AG09309 (cell line): ENCODE results near the gene SLC2A5.

Source experiments
- DNase-seq: peaks from one replicate; pipeline ENCODE4 v3.0.0-alpha.2; 2010; ENCODE audit warnings: low read depth
- H3K4me3 ChIP-seq: 2 replicates; pipeline ENCODE4 v1.5.1; 2011; ENCODE audit warnings: mild to moderate bottlenecking, low read depth, low read length, moderate library complexity; ENCODE audit not compliant: control insufficient read depth
- TF ChIP-seq, protein P1 (sequence below): IDR thresholded peaks from 2 replicates; pipeline ENCODE4 v1.5.1; 2011; ENCODE audit warnings: mild to moderate bottlenecking, low read depth, low read length, inconsistent platforms; ENCODE audit not compliant: insufficient read depth, control insufficient read depth; ENCODE audit errors: missing control alignments

The SLC2A5 gene

DNA sequence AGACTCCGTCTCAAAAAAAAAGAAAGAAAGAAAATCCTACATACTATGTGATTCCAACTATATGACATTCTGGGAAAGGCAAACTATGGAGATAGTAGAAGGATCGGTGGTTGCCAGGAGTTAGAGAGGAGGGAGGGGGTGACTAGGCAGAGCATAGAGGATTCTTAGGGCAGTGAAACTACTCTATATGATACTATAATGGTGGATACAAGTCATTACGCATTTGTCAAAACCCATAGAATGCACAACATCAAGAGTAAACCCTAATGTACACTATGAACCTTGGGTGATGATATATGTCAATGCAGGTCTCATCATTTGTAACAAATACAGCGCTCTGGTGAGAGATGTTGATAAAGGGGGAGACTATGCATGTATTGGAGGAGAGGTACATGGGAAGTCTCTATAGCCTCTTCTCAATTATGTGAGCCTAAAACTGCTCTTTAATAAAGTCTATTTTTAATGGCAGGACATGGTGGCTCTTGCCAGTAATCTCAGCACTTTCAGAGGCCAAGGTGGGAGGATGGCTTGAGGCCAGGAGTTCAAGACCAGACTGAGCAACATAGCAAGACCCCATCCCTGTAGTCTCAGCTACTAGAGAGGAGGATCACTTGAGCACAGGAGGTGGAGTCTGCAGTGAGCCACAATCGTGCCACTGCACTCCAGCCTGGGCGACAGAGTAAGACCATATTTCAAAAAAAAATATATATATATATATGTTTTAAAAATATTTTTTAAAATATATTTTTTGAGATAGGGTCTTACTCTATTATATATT is 17.0 kb downstream of the SLC2A5 start:
- TF ChIP-seq, protein P1, sequence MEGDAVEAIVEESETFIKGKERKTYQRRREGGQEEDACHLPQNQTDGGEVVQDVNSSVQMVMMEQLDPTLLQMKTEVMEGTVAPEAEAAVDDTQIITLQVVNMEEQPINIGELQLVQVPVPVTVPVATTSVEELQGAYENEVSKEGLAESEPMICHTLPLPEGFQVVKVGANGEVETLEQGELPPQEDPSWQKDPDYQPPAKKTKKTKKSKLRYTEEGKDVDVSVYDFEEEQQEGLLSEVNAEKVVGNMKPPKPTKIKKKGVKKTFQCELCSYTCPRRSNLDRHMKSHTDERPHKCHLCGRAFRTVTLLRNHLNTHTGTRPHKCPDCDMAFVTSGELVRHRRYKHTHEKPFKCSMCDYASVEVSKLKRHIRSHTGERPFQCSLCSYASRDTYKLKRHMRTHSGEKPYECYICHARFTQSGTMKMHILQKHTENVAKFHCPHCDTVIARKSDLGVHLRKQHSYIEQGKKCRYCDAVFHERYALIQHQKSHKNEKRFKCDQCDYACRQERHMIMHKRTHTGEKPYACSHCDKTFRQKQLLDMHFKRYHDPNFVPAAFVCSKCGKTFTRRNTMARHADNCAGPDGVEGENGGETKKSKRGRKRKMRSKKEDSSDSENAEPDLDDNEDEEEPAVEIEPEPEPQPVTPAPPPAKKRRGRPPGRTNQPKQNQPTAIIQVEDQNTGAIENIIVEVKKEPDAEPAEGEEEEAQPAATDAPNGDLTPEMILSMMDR = no peak
- no peak for DNase-seq
- H3K4me3 ChIP-seq = no peak overlapping the region

DNA sequence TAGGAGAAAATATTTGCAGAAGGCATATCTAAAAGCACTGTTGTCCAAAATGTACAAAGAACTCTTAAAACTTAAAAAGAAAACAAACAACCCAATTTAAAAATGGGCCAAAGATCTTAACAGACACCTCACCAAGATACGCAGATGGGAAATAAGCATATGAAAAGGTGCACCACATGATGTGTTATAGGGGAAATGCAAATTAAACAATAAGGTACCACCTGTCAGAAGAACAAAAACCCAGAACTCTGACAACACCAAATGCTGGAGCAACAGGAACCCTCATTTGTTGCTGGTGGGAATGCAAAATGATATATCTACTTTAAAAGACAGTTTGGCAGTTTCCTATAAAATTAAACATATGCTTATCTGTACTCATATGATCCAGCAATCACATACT is 18.1 kb downstream of the SLC2A5 start:
- DNase-seq = no peak
- TF ChIP-seq, protein P1 = no peak
- no peak overlapping the region for H3K4me3 ChIP-seq

DNA sequence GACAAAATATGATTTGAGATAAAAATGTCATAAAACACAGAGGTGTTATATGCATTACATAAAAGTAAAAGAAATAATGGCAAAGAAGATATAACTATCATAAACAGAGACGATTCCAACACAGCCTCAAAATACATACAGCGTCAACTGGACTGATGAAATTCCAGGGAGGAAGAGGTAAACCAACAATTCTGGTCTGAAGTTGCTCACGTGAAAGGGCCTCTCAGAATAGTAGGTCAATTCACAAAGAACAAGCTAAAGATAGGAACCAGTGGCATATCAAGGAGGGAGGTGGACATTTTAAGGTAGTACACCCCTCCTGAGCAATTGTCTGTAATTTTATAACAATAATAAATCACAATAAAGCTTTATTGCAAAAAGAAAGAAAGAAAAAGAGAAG is 18.6 kb downstream of the SLC2A5 start:
- H3K4me3 ChIP-seq = no peak overlapping the region
- TF ChIP-seq, protein P1 = no peak
- DNase-seq = no peak

DNA sequence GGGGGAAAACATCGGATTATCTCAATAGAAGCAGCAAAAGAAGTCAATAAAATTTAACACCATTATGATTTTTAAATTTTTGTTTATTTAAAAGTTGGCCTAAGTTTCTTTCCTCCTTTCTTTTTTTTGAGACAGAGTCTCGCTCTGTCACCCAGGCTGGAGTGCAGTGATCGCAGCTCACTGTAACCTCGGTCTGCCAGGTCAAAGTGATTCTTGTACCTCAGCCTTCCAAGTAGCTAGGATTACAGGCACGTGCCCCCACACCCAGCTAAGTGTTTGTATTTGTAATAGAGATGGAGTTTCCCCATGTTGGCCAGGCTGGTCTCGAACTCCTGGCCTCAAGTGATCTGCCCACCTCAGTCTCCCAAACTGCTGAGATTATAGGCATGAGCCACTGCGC is 20.9 kb downstream of the SLC2A5 start:
- no peak overlapping the region for H3K4me3 ChIP-seq
- TF ChIP-seq, protein P1 = no peak
- DNase-seq = no peak

DNA sequence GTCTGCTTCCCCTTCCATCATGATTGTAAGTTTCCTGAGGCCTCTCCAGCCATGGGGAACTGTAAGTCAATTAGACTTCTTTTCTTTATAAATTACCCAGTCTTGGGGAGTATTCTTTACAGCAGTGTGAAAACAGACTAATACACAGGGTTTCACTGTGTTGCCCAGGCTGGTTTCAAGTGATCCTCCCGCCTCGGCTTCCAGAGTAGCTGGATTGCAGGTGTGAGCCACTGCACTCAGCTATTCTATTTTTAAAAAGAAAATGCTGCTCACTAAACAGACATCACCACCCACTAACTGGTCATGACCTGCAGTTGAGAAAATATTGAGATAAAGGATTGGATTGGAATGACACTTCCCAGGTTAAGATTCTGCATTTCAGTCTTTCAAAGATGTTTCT is 22.4 kb downstream of the SLC2A5 start:
- DNase-seq = no peak
- TF ChIP-seq, protein P1 = no peak
- no peak overlapping the region for H3K4me3 ChIP-seq

DNA sequence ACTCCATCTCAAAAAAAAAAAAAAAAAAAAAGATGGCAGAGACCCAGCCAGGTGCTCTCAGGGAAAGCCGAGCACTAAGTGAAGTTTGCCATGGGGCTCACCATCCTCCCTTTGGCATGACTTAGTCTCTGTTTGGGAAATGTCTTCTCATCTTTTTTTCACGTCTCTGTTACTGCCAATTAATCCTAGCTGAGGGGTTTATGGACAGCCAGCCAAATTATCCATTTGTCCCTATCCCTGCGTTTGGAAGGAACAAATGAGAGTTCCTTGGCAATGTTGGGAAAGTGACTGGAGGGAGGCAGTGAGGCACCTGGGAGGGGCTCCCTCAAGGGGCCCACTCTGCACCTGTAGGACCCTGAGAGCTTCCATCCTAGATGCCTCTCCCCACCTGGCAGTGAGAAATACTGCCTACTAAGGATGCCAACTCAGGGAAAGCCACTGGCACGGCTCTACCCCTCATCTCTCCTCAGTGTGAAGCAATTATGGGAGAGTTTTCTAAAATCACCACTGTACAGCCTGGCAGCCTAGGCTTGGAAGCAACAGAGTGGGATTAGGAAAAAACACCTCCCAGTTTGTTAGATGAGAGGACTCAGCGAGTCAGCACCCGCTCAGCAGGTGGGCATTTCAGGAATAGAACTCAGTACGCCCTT is 23.4 kb downstream of the SLC2A5 start:
- DNase-seq = no peak
- TF ChIP-seq, protein P1 = no peak

More for the DNA sequence above, 23.4 kb downstream of the SLC2A5 start:
- H3K4me3 ChIP-seq = no peak overlapping the region
